ENCODE results near the gene ARHGAP10.

Gene ARHGAP10

DNA sequence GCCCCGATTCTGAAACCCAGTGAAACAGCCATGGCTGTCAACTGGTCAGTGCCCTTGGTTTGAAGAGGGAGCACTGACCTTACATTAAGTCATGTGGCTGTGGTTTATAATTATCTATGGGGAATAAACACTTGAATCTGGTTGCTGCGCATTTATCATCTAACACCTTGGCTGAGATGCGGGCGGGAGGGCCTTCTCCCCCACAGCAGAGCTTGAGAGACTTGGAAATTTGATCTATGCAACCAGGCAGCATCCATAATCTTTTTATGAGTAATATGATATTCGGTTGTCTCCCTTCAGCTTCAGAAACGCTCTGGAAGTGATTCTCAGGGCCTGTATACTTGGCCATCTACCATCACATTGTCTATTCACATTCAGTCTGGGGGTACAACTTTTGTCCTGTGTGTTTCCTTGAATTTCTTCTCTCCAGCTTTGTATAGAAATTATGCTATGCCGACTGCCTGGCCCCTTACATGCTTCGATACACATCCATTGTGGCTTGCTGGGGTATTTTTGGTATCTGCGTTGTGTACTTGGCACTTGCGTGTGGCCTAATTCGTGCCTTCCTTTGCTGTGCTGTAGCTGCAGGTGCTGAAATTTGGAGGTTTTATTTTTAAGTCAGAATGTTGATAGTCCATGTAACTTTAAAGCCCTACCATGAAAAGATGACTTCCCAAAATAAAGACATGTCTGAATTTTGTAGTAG lies 321.6 kb downstream of the ARHGAP10 start:
- no peak for DNase-seq

DNA sequence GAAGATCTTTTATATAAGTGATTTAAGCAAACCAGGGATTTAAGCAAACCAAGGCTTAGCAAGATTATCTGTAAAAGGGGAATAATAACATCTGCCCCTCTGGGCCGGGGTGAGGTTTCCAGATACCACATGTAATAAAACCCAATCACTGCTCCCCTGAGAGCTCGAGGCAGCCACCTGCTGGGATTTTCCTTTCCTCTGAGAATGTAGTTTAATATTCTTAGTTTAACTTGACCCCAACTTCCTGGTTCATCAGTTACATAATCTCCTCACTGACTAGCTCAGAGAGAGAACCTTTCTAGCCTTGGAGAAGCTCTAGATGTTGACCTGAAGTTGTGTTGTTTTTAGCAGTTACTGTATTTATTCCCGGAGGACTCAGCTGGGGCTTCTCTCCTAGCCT lies 322.4 kb downstream of the ARHGAP10 start:
- peak; percentile 9 for DNase-seq

DNA sequence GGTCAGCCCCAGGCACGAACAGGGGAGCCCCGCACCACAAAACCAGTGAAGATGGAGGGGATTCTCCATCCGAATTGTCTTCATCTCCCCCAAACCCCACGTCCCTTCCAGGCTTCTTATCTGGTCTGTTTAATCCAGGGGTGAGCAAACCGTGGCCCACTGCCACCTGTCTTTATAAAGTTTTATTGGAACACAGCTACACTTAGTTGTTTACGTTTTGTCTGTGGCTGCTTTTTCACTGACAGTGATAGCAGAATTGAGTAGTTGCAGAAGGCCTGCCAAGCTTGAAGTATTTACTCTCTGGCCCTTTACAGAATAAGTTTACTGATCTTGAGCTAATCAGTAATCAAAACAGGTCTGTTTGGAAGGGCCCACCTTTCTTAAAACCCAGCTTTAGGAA lies 324.0 kb downstream of the ARHGAP10 start:
- no peak for DNase-seq

DNA sequence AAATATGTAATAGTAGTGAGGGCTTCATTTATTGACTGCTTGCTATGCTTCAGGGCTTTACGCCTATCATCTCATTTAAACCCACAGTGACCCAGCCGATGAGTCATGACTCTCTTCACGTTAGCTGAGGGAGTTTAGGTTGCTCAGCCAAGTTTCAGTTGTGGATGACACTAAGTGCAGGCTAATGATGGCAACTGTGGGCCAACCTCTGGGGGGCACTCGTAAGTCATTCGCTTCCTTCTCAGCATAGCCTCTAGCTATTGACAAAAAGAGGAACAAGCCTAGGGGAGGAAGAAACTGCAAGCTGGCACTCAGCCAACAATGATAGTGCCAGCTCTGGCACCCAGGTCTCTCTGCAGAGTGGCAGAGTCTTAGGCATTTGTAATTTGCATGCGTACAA lies 325.0 kb downstream of the ARHGAP10 start:
- peak; percentile 33 for DNase-seq

DNA sequence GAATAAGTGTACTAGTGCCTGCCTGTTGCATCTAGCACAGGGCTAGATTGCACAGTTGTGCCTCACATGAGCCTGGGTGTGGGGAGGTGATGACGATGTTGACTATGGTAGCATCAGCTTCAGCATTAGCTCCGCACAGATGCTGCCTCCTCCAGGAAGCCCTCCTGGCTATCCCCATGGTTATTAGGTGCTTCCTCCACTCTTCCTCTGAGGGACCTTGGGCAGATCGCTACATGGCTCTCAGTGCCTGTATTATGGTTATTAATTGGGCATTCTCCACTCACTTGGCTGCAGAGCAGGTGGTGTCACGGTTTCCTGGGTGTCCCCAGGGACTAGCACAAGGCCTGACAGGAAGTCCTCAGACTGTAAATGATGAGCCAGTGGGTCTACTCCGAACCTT lies 325.6 kb downstream of the ARHGAP10 start:
- no peak for DNase-seq

DNA sequence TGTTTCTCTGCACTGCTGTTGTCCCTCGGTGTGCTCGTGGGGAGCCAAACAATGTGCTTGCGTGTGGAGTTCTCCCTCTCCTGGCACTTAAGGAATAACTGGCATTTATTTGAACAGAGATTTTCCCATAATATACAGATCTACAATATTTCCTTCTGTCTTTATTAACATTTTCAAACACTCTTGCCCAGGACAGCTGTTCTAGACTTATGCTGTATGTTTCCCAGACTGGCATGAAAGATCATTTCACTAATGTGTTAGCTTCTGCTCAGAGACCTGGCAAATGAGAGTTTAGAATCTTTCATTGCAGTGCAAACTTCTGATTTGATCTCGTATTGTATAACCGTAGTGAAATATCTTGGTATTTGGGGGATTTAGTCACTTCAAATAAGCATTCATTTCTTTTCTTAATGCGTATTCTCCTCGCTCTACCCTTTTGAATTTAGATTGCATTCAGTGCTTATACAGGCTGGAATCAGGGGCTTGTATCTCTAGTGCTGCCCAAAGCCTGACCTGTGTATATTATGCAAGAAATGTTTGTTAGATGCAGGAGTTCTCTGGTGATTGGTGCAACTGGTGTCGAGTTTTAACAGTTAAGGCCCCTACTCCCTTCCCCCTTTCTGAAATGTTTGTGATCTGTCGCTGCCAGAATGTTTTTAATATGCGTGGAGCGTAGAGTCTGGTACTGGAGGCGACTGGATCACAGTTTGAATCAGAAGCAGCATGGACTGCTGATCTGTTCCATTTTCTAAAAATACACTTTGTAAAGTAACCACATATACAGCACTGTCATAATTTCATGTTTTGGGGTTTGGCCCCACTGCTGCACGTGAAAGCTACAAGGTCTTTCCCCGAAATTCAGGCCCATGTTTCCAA lies 326.3 kb downstream of the ARHGAP10 start:
- no peak for DNase-seq

DNA sequence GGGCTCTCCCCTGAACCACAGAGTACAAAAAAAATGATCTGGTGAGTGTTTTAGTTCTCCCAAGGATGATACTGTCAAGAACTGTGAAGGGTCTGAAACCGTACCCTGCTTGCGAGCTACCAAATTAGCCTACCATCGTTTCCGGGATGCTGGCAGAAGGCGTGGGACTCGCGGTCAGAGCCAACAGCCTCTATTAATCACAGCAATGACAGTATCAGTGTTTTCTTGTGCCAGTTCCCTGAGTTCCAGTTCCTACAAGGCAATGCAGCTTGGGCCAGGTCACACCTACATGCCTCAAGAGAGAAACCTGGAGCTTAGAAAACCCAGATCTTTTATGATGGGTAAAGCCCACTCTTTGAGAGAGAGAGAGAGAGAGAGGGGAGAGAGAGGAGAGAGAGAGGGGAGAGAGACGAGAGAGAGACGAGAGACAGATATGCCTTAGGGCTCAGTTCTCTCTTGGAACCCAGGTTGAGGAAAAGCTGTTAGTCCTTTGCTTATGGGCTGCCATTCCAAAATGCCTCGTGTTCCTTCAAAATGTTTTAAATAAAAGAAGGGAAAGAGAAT lies 327.8 kb downstream of the ARHGAP10 start:
- DNase-seq, result no peak

DNA sequence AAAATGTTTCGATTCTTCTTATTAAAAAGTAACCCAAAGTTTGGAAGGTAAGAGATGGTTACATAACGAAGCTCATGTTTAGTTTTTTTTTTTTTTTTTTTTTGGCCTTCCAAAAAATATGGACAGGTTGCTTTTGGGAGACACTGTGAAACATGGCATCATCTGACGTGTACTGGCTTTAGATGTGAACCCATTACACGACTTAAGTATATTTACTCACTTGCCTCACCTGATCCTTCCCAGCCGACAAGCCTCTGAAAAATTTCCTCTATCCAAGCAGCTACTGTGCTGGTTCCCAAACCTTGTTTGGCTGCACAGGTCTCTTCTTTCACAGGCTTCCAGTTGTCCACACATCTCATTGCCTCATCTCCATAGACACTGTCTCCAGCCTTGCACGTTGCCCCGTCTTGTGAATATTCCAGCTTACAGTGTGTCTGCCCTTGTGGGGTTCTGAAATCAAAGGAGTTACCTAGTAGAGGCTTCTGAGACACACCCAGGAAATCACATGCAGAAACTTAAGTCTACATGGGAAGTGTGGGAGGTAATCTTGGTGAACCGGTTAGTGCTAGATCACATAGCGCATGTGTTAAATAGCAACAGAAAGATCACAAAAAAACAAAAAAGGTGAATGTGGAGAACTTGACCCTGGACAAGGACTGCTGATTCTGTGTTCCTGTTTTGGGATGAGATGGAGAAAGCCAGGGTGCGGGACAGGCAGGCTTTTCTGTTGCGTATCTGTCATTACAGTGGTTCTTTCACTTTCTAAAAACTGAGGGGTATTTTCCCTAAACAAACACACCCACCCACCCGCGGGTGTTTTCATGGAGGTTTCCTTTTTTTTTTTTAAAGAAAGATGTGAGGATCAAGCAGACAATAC lies 328.6 kb downstream of the ARHGAP10 start:
- peak; percentile 64 for DNase-seq

DNA sequence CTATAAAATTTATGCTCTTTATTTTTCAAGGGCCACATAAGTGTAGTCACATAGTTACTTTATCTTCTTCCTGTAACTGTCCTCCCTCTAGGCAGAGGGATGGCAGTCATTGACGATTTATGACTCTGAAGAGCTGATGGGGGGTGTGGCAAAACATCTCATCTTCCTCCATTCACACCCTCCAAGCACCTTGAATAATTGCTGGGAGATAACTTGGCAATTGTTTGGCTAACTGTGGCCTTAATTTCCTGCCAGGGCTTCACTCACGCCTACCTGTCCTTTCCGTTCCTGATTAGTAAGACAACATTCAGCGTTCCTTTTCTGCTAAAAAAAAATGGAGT lies 329.2 kb downstream of the ARHGAP10 start:
- no peak for DNase-seq

DNA sequence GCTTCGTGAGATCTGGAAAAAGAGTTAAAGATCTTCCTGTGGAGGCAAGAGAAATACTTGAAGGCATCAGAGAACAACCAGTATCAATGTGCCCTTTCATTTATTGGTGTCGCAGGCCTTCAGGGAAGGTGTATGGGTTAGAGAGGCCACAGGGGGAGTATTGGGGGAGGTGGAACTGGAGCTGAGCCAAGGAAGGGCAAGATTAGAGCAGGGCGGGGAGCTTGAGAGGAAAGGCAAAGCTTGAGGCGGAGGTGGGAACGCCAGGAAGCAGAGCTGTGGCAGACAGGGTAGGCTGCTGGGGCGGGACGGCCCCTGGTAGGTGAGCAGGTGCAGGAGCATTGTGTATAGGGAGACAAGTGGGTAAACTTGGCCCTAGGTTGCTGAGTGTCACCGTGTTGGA lies 329.9 kb downstream of the ARHGAP10 start:
- DNase-seq, result no peak

DNA sequence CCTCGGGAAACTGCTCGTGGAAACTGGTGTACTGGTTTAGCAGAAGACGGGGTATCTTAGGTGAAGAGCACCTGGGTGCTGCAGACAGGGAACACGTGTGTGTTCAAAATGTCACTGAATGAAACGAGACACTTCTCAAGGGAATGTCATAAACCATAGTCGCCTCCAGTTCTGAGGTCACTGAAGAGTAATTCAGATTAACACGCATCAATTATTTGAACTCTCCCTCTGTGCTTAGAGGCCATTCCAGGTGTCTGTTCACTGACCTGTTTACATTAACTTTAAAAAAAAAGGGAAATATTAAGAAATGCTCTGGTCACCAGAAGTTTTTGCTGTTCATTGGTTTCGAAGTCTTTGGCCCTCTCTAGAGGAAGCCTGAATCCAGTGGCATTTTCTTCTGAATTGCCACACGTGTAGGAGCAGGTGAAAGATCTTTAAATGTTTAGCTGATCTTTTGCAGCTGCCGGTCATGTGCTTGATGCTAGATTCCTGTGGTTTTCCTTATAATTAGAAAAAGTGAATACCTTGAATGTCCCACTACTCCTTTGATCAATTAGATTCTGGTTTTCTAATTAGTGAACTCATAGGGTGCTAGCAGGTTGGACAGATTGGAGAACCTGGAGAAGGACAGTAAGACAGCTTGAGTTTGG lies 330.5 kb downstream of the ARHGAP10 start:
- no peak for DNase-seq

DNA sequence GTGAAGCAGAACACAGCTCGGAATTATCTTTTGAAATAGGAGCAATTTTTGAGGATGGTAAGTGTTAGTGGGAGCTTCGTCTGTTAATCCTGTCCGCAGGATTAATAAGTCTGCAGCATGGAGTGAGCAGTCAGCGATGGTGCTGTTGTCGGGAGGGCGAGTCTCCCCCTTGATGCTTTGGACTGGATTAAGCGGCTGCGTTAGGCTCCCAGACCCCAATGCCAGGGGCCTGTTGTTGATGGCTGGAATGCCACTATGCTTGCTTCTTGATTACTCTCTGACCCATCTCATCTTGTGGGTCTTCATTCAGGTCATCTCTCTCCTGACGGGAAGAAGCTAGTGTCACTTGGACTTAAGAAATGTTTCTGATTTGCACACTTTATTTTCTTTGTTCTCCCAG lies 332.6 kb downstream of the ARHGAP10 start:
- DNase-seq, result no peak

DNA sequence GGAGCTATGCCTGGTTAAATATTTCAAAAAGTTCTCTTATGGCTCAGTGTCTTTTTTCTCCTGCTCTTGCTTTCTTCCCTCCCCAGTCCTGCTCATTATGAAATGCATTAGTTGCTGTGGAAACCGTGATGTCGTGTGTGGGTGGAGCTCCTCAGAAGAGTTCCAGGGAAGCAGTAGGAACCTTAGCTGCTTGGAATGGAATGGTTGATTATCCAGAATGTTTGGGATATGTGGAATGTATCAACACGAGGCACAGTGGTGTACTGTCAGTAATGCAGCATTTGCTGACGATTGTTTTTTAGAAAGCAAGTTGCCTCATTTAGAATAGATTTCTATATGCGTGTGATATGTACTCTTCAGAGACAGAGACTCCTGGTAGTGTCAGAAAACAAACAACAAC lies 333.2 kb downstream of the ARHGAP10 start:
- no peak for DNase-seq

DNA sequence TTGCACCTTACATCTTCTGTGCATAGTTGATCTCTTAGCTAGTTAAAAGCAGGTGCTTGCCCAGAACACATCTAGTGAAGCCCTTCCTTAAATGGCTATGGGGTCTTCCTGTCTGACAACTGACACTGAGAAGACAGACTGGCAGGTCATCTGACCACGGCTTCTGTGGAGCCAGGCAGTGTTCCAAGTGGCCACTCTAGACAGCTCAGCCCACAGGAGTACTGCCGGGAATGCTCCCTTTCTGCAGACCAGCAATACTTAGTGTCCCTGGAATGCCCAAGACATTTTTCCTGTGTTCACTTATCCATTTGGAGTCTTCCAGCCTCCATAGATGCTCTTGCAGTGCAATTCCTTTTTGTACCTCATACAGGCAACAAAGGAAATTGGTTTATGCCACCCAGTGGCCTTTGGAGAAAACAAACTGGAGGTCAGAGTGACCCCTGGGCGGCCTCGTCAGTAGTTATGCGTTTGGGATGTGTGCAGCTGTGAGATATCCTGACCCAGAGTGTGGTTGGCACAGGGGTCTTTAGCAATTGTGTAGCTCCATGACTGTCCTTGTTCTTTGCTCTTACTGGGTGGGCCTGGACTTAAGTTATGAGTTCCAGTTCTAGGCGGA lies 335.5 kb downstream of the ARHGAP10 start:
- DNase-seq, result no peak

DNA sequence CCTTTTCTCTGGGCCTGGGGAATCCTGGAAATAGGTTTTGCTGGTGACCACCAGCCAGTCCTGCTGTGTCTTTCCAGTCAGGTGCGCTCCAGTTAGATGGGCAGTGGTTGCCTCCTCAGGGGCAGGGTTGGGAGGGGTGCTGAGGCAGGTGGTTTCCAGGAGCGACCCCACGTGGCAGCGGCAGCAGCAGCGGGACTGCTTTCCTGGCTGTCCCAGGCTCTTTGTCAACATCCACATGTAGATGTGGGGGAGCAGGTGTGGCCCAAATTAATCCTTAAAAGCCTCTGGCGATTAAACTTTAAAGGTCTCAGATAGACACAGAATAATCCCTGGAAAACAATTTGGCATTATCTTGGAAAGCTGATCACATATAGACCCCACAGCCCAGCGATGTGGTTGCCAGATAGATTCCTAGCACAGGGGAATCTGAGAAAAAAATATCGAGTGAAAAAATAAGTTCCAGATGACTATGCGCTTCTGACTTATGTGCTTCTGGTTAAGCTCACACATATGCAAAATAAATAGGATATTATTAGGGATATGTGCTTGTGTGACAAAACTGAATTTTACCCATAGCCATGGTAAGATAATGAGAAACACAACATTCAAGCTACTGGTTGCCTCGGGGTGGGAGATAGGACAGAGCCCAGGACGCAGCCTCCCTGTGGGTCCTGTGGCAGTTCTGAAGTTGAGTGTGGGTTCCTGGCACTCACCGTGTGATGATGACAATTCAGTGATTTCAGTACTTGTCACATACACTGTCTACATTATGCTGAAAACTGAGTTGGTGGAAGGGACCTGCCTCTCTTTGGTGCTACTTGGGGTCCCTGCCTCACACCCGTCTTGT lies 336.4 kb downstream of the ARHGAP10 start:
- no peak for DNase-seq

DNA sequence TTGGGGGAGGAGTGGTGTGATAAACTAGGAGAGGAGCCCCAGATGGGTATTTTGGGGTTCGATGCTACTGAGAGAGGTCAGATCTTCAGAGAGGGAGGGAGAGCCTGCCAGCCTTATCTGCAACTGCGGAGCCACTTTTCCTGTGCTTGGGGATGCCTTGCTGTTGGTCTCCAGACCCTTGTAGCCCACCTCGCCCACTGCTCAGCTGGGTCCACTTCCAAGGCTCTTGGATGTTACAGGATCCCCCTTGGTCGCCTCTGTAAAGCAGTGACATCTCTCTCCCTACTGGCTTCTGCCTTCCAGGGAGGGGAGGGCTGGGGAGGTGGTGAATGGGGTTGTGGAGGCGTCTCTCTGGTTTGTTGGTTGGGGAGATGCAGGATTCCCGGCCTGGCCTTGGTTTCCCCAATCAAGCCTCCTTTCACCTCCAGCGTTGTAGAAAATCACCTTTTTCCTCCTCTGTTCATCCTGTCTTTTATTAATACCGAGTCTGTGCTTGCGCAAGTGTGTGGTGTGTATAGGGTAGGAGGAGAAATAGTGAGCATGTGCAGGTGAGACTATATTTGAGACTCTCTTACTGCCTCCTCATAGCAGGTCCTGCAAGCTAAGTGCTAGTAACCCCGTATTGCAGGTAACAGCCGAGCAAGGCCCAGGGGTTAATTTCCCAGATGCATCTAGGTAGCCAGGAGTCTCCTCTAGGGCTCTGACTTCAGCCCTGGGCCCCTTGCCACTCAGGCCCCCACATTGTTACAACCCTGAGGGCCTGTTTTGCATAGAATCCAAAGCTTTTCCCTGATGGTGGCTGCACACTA lies 337.4 kb downstream of the ARHGAP10 start:
- DNase-seq, result no peak

DNA sequence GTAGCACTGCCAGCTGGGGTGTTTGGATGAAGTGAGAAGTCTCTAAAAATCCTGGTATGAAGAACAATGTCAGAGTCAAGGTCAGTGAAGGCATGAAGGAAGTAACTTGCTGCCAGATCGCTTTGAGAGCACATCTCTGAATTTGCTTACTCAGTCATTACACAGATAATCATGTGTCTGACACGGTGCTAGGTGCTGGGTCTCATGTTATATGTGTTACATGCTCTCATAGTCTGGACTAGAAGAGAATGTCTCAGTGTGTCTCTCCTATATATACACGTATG lies 337.9 kb downstream of the ARHGAP10 start:
- DNase-seq, result no peak

DNA sequence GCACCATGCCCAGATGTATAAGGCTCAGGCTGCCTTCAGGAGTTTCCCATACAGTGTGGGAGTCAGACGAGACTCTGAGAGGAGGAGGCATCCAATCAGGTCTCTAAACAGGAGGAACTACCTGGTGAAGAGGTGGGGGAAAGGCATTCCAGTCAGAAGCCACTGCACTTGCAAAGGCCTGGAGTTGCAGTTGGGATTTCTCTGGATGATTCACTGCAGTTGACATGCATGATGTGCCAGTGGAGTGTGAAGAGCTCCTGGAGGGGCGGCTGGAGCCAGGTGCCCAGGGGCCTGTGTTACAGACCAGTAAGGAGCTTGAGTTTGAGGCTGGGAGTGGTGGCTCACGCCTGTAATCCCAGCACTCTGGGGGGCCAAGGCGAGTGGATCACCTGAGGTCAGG lies 339.1 kb downstream of the ARHGAP10 start:
- DNase-seq, result no peak

DNA sequence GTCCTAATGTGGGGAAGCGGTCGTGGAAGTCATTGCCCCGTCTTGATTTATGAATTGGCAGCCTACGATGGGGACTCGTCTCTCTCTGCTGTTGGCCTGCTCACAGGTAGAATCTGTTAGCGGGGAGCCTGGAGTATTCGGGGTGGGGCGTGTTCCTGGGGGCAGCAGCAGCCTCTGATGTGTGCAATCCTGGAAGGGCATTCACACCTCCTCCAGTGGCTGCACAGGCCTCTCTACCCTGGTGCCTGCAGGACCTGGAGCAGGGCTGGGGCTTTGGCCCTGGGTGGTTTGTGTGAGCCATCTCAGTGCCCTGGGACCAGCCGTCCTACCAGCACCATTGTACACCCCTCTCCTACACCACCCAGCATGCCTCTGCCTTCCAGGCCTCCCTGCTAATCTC lies 340.9 kb downstream of the ARHGAP10 start:
- no peak for DNase-seq

DNA sequence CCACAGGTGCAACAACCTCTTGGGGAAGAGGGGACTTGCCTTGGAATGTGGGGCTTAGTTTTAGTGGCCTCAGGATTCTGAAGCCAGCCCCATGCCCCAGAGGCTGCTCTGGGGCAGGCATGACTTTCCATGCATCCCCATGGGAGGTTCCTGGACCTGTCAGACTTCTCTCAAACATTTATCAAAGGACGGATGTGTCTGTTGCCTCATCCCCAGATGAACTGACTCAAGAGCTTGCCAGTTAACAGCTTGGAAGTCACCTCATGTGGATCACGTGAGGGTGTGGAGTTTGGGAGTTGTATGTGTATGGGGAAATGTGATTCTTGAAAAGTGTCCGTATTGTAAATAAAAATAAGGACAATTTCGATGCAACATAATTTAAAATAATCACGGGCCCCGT lies 341.5 kb downstream of the ARHGAP10 start:
- DNase-seq, result no peak

DNA sequence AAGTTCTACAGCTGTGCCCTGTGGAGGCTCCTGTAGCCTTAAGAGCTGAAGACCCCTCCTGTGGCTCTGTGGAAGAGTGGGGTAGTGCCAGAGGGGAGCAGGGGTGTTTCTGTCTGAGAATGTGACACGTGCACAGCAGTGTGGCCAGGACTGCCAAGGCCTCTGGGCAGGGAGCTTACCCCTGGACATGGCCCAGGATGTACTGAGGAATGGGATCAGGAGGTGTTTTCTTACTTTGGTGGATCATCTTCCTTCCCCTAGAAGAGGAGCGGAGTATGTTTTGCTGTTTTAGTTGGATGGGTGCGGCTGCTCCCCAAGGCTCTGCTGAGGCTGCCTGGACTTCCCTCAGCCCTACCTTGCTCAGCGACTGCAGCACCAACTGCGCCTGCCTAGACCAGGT lies 342.6 kb downstream of the ARHGAP10 start:
- no peak for DNase-seq

Data from central memory CD4-positive, alpha-beta T cell (primary cell).